Keratinocyte (primary cell): Measurements from ENCODE around the gene ARHGEF6. TPM values are rescaled to one million over a fixed set of nuclear protein-coding genes. Genes with fewer than 3 reads are reported as not detected.

ENCODE experiments used
- DNase-seq: peaks from one replicate; pipeline ENCODE4 v3.0.0-alpha.2; 2011; ENCODE audit warnings: low read depth, missing footprints, low spot score
- FAIRE-seq: peaks from 2 replicates; lab custom pipeline; 2011; peaks lifted over from hg19 to GRCh38; lab: Jason Lieb, UNC
- H2AFZ ChIP-seq: 2 replicates; pipeline ENCODE4 v1.6.0; 2012; ENCODE audit warnings: low read length, control low read depth, inconsistent platforms; ENCODE audit not compliant: control insufficient read depth
- H3K27ac ChIP-seq: 2 replicates; pipeline ENCODE4 v1.5.1; 2011; ENCODE audit warnings: low read length; ENCODE audit not compliant: control insufficient read depth, insufficient read depth
- H3K27me3 ChIP-seq: 3 replicates; pipeline ENCODE4 v1.6.0; 2011; ENCODE audit warnings: low read length; ENCODE audit not compliant: control insufficient read depth, insufficient read depth; ENCODE audit errors: extremely low read depth
- H3K36me3 ChIP-seq, 2 experiments: 2 replicates in 1 of 2; 3 replicates in 1 of 2; pipeline ENCODE4 v1.5.1; 2011; ENCODE audit warnings: low read length in 2 of 2, mild to moderate bottlenecking in 1 of 2; ENCODE audit not compliant: control insufficient read depth in 2 of 2, insufficient read depth in 2 of 2; ENCODE audit errors: extremely low read depth in 1 of 2
- H3K4me1 ChIP-seq: 3 replicates; pipeline ENCODE4 v1.5.1; 2011; ENCODE audit warnings: low read length; ENCODE audit not compliant: control insufficient read depth, insufficient read depth; ENCODE audit errors: extremely low read depth
- H3K4me2 ChIP-seq: 3 replicates; pipeline ENCODE4 v1.6.0; 2011; ENCODE audit warnings: low read depth, low read length; ENCODE audit not compliant: control insufficient read depth, insufficient read depth; ENCODE audit errors: extremely low read depth
- H3K4me3 ChIP-seq, 3 experiments: fragments of 200-600 bp in 1 of 3; sonication (generic) in 1 of 3; 2 replicates in 2 of 3; 3 replicates in 1 of 3; pipeline ENCODE4 v1.5.1; 2011 to 2016; ENCODE audit warnings: low read length in 3 of 3, mild to moderate bottlenecking in 3 of 3, control low read depth in 2 of 3, inconsistent platforms in 1 of 3, low read depth in 1 of 3, mixed read lengths in 1 of 3, mixed run types in 1 of 3, moderate library complexity in 1 of 3; ENCODE audit not compliant: control insufficient read depth in 2 of 3, insufficient read depth in 2 of 3; ENCODE audit errors: extremely low read depth in 1 of 3
- H3K79me2 ChIP-seq: 2 replicates; pipeline ENCODE4 v1.6.0; 2012; ENCODE audit warnings: low read length; ENCODE audit not compliant: control insufficient read depth, insufficient read depth
- H3K9ac ChIP-seq: 3 replicates; pipeline ENCODE4 v1.6.0; 2011; ENCODE audit warnings: low read length; ENCODE audit not compliant: control insufficient read depth, insufficient read depth; ENCODE audit errors: extremely low read depth
- H3K9me1 ChIP-seq: 3 replicates; pipeline ENCODE4 v1.6.0; 2011; ENCODE audit warnings: low read length; ENCODE audit not compliant: control insufficient read depth, insufficient read depth; ENCODE audit errors: extremely low read depth
- H3K9me3 ChIP-seq: 2 replicates; pipeline ENCODE4 v1.5.1; 2012; ENCODE audit warnings: low read depth, low read length; ENCODE audit not compliant: control insufficient read depth
- H4K20me1 ChIP-seq: 3 replicates; pipeline ENCODE4 v1.6.0; 2011; ENCODE audit warnings: low read length; ENCODE audit not compliant: control insufficient read depth, insufficient read depth; ENCODE audit errors: extremely low read depth
- EZH2 ChIP-seq: IDR thresholded peaks from one replicate; pipeline ENCODE4 v1.6.1; 2012; ENCODE audit warnings: inconsistent platforms, mild to moderate bottlenecking, low read length, moderate library complexity
- dilution Hi-C: fragments of 300-500 bp; cut with MboI; formaldehyde crosslinking; loops from one replicate; pipeline ENCODE4 v1.7.0; 2020; ENCODE audit warnings: low sequenced_read_pairs; ENCODE audit not compliant: extremely low pct_ligation_motif_present
- polyA plus RNA-seq, 5 experiments: library from polyadenylated mRNA; depleted of rRNA in 3 of 5; stranded (reverse) in 3 of 5; stranded (forward) in 1 of 5; unstranded in 1 of 5; fragments of >200 nt; gene quantifications; 1 replicate in 1 of 5; 2 replicates in 3 of 5; 3 replicates in 1 of 5; pipeline versions ENCODE4 v1.2.1 to v1.2.3, GENCODE V29; 2011 to 2012; ENCODE audit warnings: missing spikeins in 2 of 5, low read depth in 1 of 5, low replicate concordance in 1 of 5
- TF ChIP-seq, protein P1 (sequence below), 3 experiments: IDR thresholded peaks in 1 of 3; conservative IDR thresholded peaks in 1 of 3; optimal IDR thresholded peaks in 1 of 3; 2 replicates in 2 of 3; 3 replicates in 1 of 3; pipeline versions ENCODE3 to v1.5.1; 2011; ENCODE audit warnings: low read length in 3 of 3, mild to moderate bottlenecking in 3 of 3, moderate library complexity in 2 of 3, control low read depth in 1 of 3, inconsistent platforms in 1 of 3; ENCODE audit not compliant: insufficient read depth in 2 of 3; ENCODE audit errors: extremely low read depth in 1 of 3

ARHGEF6 gene
- polyA plus RNA-seq, 1 donor (not counting 4 experiments of a cell fraction or from before 2014, with no cell fraction given), result 0.18 TPM

DNA sequence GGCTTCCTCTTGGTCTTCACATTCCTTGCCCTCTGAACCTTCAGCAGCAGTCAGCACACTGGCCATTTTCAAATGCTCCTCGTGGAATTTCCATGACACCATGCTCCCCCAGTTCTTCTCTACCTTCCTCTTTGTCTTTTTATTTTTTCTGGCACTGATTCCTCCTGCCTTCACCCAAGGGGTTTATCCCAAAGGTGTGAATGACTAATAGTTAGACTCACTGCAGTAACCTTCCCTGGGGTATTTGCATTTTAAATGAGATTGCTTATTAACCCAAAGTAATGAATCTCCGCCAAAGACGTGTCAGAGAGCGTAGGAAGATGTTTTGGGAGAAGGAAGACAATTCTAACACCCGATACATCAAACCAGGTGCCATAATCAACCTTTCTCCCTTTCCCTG lies 96.6 kb downstream of the ARHGEF6 start:
- H3K27ac ChIP-seq, result no peak overlapping the region
- no peak overlapping the region for H3K4me2 ChIP-seq
- H3K36me3 ChIP-seq, result no peaks in the 10 kb centered on the region
- no peaks in the 10 kb centered on the region for H3K27me3 ChIP-seq
- dilution Hi-C loops, result no loop called here
- TF ChIP-seq, protein P1, sequence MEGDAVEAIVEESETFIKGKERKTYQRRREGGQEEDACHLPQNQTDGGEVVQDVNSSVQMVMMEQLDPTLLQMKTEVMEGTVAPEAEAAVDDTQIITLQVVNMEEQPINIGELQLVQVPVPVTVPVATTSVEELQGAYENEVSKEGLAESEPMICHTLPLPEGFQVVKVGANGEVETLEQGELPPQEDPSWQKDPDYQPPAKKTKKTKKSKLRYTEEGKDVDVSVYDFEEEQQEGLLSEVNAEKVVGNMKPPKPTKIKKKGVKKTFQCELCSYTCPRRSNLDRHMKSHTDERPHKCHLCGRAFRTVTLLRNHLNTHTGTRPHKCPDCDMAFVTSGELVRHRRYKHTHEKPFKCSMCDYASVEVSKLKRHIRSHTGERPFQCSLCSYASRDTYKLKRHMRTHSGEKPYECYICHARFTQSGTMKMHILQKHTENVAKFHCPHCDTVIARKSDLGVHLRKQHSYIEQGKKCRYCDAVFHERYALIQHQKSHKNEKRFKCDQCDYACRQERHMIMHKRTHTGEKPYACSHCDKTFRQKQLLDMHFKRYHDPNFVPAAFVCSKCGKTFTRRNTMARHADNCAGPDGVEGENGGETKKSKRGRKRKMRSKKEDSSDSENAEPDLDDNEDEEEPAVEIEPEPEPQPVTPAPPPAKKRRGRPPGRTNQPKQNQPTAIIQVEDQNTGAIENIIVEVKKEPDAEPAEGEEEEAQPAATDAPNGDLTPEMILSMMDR (optimal IDR thresholded peaks at IDR 0.05 in 1 of 3, IDR thresholded peaks at IDR 0.05 in 1 of 3, conservative IDR thresholded peaks at IDR 0.05 in 1 of 3; ENCODE audit: extremely low read depth in 1 of 3, insufficient read depth in 2 of 3, low read length in 3 of 3), result no peak
- TF ChIP-seq EZH2, result no peak
- FAIRE-seq (no peak), DNase-seq (no peak)
- no peaks in the 10 kb centered on the region for H4K20me1 ChIP-seq
- H2AFZ ChIP-seq, result no peak overlapping the region
- no peaks in the 10 kb centered on the region for H3K79me2 ChIP-seq
- no peak overlapping the region for H3K4me3 ChIP-seq
- no peaks in the 10 kb centered on the region for H3K9me1 ChIP-seq
- H3K9me3 ChIP-seq, result no peaks in the 10 kb centered on the region
- H3K9ac ChIP-seq, result no peak overlapping the region
- H3K4me1 ChIP-seq, result no peaks in the 10 kb centered on the region

DNA sequence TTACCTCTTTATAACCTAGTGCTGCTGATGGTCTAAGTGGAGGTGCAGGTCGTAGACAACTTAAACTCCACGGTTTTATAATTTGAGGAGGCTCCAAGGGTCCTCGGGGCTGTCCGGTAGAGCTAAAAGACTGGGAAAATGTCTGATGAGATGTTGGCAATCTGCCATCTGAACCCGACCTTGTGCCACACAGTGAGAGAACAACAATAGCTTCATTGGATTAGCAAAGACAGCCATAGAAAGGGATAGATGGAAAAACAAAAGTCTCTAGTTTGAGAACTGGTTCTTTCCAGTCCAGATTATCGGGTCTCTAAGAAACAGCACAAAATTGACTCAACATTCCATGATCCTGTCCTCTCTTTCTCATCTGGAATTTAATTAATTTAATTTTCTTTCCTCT lies 101.2 kb downstream of the ARHGEF6 start:
- dilution Hi-C loops, result no loop called here
- Histone ChIP-seq H3K9me1 (no peaks in the 10 kb centered on the region), H3K4me3 (no peak overlapping the region), H3K4me1 (no peaks in the 10 kb centered on the region), H2AFZ (no peak overlapping the region), H3K79me2 (no peaks in the 10 kb centered on the region), H3K4me2 (no peak overlapping the region), H3K9ac (no peak overlapping the region), H3K36me3 (no peaks in the 10 kb centered on the region), H3K27me3 (no peaks in the 10 kb centered on the region), H4K20me1 (no peaks in the 10 kb centered on the region), H3K9me3 (no peaks in the 10 kb centered on the region), H3K27ac (no peak overlapping the region)
- no peak for TF ChIP-seq EZH2
- TF ChIP-seq, protein P1 (optimal IDR thresholded peaks at IDR 0.05 in 1 of 3, IDR thresholded peaks at IDR 0.05 in 1 of 3, conservative IDR thresholded peaks at IDR 0.05 in 1 of 3; ENCODE audit: extremely low read depth in 1 of 3, insufficient read depth in 2 of 3, low read length in 3 of 3), result no peak
- no peak for FAIRE-seq
- DNase-seq, result no peak
